Renal cortex interstitium (tissue), 11 donors: ENCODE measurements around the gene JMJD8. TPM values are rescaled to one million over a fixed set of nuclear protein-coding genes. Genes with fewer than 3 reads are reported as not detected.
A peak's percentile ranks its signal among the peaks of the same experiment; 100 is the strongest.

Source experiments
- DNase-seq, 11 donors: peaks; one replicate each; pipeline ENCODE4 v3.0.0-alpha.2; 2013; ENCODE audit warnings: low read depth in 9 of 11, low spot score in 4 of 11; ENCODE audit errors: extremely low read depth in 1 of 11
- polyA plus RNA-seq, 3 donors: library from polyadenylated mRNA; unstranded; fragments of 120-200 nt; gene quantifications; one replicate each; pipeline ENCODE4 v1.2.1, GENCODE V29; 2013; ENCODE audit not compliant: insufficient read length in 3 of 3

The JMJD8 gene
- polyA plus RNA-seq, 3 donors: 48.7 to 73.8 (median 73.5) TPM

DNA sequence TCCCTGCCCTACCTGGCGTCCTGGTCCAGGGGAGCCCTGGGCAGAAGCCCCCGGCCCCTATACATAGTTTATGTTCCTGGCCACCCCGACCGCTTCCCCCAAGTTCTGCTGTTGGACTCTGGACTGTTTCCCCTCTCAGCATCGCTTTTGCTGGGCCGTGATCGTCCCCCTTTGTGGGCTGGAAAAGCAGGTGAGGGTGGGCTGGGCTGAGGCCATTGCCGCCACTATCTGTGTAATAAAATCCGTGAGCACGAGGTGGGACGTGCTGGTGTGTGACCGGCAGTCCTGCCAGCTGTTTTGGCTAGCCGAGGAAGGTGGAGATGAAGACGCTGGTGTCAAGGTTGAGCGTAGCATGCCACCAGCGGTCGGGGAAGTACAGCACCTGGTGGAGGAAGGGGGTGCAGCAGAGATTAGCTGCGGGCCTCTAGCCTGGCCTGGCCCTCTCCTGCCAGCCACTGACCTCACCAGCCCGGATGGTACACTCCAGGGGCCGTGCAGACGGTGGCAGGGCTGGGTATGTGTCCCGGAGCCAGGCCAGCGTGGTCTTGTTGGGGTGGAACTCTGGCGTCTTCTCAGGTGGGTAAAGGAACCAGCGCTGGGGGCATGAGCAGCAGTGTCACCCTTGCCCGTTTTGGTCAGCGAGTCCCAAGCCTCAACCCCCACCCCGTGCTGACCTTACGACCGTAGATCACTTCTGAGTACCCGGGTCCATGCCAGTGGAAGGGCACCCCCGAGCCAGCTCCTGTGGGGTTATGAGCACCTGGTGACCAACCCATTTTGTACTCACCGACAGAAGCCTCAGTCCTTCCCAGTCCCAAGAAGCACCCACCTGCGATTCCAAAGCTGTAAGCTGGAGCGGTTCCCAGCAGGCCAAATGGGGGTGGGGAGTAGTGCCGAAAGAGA is 1.4 kb downstream of the JMJD8 start:
- DNase-seq: no peak

DNA sequence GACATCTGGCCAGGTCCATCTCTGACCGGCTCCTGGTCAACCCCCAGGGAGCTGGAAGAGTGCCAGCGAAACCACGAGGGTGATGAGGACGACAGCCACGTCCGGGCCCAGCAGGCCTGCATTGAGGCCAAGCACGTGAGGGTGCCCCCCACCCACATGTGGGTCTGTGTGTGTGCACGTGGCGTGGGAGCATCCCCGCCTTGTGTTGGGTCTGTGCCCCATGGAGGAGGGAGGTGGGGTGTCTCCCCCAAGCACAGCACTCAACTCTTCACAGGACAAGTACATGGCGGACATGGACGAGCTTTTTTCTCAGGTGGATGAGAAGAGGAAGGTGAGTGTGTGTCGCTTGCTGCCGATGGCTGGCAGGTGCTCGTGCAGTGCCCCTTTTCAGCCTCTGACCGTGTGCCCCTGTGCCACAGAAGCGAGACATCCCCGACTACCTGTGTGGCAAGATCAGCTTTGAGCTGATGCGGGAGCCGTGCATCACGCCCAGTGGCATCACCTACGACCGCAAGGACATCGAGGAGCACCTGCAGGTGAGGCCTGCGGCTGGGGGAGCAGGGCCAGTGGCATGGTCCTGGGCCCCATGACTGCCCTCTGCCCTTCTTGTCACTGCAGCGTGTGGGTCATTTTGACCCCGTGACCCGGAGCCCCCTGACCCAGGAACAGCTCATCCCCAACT is 2.2 kb downstream of the JMJD8 start:
- DNase-seq: no peak

GRCh38 chr16:680967-681745 is 3.0 kb downstream of the JMJD8 start:
- no peak for DNase-seq

DNA sequence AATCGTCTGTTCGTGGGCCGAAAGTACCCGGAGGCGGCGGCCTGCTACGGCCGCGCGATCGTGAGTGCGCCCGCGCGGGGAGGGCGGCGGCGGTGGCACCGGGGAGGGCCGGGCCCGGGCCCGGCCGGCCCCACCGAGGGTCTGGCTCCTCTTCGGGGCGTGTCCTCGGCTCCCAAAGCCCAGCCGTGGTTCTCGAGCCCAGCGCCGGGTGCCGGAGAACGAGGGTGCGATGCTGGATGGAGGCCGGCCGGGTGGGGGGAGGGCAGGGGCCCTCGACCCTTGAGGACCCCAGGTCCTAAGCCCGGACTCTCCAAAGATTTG is 3.5 kb downstream of the JMJD8 start:
- no peak for DNase-seq

DNA sequence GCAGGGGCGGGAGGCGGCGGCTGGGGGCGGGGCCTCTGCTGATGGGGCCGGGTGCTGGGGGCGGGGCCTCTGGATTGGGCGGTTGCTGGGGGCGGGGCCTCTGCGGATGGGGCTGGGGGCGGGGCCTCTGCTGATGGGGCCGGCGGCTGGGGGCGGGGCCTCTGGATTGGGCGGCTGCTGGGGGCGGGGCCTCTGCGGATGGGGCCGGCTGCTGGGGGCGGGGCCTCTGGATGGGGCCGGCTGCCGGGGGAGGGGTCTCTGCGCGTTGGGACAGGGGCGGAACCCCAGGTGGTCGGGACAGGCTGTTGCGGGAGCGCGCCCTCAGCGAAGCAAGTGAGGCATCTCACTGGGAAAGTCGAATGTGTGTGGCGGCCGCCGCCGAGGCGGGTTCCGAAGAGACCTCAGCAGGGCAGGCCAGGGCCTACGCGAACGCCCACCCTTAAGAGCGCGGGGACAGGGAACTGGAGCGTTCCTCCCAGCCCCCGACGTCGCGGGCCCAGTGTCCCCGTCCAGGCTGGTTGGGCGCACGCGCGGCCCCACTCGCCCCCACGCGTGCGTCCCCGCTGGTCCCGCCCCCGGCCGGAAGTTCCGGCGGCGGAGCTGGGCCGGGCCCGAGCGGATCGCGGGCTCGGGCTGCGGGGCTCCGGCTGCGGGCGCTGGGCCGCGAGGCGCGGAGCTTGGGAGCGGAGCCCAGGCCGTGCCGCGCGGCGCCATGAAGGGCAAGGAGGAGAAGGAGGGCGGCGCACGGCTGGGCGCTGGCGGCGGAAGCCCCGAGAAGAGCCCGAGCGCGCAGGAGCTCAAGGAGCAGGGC is 4.1 kb downstream of the JMJD8 start, which contains the start of gene STUB1:
Gene STUB1 (plus strand): TSS at position 597 of the 811 bp plus-strand sequence. CDS start 116 bp downstream, at position 713.
- peak in 10 of 11 donors; percentile 47 to 83 (median 72) for DNase-seq

DNA sequence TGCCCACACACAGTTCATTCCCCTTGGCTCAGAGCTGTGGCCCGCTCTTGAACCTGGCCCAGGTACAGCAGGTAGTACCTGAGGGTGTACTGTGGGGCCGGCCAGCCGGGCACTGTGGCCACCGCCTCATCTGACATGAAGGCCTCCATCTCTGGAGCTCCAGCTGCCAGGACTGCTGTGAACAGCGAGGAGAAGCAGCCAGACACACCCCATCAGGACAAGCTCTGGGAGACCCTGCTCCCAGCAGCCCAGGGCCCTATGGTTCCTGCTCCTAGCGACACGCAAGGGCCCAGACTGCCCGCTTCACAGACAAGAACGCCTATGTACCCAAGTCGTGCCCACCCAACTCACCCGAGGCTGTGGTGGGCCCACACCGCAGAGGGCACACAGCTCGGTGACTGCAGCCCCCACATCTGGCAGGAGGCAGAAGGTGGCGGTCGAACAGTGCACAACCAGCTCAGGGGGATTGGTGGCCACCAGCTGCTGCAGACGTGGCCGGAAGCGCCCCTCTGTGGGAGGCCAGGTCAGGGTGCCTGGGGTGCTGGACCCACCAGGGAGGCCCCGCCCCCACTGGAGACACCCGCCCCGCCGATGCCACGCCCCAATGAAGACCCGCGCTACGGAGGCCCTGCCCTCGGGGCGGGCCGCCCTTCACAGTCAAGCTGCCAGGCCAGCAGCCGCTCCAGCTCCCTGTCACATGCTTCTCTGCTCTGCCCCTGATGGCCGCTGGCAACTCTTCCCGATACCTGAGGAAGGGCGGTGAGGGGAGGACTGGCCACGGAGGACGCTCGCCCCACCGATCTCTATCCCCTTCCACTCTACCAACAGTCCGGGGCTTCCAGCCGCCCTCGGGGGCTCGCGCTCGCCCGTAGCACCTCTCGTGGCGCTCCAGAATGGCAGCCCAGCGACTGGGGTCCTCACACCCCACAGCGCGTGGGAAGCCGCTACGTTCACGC is 5.0 kb downstream of the JMJD8 start:
- DNase-seq: peak in 5 of 11 donors; percentile 33 to 61 (median 47)

DNA sequence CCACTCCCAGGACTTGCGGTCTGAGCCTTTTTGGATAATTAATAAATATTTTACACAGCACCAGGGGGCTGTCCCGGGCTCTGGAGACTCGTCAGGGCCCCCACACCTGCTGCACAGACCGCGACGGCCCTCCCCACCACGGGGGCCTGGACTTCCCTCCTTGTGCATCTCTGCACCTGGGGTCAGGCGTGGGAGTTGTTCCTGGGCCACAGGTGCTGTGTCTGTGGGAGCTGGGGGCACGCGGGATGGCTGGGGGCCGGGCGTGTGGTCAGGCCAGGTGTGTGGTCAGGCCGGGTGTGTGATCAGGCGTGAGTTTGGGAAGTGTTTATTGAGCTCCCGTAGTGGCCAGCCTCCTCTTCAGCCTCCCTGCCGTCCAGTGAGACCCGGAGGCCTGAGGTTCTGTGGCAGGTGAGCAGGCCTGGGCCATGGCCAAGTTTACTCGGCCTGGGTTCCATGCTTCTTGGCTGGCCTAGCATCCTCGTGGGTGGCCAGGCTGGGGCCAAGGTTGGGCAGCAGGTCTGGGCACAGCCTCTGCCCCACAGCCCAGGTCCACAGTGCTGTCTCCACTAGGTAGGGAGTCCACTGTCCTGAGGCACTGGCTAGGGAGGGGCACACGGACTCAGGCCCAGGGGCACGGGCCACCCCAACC is 5.8 kb downstream of the JMJD8 start:
- no peak for DNase-seq

DNA sequence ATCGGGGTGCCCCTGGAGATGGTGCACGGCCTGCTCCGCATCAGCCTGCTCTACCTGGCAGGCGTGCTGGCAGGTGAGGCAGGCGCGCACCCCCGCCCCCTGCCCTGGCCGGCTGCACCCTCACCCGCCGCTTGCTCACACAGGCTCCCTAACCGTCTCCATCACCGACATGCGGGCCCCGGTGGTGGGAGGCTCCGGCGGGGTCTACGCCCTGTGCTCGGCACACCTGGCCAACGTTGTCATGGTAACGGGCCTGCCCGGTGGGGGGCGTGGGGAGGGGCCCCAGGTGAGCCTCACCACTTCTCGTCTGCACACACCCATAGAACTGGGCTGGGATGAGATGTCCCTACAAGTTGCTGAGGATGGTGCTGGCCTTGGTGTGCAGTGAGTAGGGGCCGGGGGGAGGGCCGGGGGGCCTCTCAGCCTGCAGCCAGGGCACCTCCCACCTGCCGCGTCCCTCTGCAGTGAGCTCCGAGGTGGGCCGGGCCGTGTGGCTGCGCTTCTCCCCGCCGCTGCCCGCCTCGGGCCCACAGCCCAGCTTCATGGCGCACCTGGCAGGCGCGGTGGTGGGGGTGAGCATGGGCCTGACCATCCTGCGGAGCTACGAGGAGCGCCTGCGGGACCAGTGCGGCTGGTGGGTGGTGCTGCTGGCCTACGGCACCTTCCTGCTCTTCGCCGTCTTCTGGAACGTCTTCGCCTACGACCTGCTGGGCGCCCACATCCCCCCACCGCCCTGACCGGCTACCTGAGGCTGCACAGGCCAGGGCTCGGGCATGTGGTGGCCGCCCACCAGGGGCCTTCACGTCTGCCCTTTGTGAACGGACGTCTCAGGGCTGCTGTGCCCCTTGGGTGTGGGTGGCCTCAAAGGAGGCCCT is 6.6 kb downstream of the JMJD8 start:
- no peak for DNase-seq

DNA sequence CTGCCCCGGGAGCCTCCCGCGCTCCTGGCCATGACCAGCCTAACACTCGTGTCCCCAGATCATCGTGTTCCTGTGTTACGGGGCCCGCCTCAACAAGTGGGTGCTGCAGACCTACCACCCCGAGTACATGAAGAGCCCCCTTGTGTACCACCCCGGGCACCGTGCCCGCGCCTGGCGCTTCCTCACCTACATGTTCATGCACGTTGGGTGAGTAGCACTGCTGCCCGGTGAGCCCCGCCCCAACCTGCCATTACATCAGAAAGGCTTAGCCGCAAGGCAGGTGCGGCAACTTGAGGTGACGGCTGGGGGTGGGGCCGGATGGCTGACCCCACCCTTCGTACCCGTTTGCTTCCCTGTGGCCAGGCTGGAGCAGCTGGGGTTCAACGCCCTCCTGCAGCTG is 7.2 kb downstream of the JMJD8 start:
- no peak for DNase-seq

- no peak for DNase-seq
Observed at GRCh38 chr16:676565-676902, 7.6 kb downstream of the JMJD8 start.

GRCh38 chr16:675884-676564 is 8.1 kb downstream of the JMJD8 start:
- no peak for DNase-seq

DNA sequence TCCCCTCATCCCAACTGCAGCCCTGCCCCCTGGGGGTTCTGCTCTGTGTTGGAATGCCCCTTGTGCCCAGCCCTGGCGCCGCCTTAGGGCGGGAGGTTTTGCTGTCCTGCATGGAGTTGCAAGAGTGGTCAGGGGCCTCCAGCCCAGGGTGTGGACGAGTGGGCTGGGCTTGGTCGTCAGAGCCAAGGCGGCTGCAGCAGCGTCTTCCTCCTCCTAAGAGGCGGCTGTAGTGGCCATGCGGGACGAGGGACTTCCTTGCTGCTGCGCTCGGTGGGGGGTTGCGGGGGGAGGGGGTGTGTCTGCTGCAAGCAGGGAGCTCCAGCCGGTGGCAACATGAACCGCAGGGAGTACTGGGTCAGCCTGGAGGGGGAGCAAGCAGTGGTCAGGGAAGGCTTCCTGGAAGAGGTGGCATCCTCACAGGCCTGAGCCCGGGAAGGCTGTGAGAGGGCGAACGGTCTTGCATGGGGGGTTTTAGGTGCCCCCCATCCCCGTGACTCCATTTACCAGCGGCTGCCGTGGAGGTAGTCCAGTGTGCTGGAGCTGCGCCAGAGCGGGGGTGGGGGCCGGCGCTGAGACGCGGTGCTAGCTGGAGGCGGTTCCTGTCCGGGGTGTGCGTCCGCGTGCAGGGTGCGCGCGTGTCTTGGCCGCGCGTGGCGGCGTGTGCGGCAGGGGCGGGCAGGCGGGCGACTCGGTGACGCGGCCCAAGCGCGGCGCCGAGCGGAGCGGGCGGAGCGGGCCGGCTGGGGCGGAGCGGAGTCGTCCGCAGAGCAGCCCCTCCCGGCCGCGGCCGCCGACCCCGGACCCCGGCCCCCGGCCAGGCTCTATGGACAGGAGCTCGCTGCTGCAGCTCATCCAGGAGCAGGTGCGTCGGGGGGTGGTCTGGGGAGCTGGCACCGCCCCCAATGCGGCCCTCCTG is 8.9 kb downstream of the JMJD8 start, which contains the start of gene RHBDL1:
Gene RHBDL1 (plus strand): TSS at position 704 of the 916 bp plus-strand sequence. CDS start 120 bp downstream, at position 824.
- no peak for DNase-seq

DNA sequence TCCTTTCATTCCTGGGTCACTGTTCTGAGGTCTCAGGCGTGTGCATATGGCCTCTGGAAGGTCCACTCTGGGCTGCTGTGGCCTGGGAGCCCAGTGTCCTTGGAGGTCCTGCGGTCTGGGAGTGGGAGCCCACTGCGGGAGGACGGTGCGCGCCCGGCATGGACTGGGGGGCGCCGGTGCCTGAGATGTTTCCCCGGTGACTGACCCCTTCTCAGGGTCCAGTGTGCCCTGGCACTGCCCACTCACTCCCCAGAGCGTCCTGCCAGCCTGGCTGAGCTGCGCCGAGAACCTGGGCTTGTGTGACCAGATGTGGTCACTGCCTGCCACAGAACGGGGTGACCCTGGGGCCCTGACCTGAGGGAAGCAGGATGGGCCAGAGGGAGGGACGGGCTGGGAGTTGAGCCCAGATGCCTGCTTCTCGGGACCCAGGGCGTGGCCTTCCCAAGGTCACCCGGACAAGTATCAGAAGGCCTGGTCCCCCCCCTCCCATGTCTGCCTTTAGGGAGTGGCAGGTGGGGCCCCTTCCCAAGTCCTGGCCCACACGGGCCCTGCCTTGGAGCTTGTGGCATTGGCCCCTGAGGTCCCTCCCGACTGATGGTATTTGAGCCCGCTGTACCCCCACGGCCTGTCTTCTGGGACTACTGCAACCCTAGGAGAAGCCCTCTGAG is 9.8 kb downstream of the JMJD8 start:
- no peak for DNase-seq

DNA sequence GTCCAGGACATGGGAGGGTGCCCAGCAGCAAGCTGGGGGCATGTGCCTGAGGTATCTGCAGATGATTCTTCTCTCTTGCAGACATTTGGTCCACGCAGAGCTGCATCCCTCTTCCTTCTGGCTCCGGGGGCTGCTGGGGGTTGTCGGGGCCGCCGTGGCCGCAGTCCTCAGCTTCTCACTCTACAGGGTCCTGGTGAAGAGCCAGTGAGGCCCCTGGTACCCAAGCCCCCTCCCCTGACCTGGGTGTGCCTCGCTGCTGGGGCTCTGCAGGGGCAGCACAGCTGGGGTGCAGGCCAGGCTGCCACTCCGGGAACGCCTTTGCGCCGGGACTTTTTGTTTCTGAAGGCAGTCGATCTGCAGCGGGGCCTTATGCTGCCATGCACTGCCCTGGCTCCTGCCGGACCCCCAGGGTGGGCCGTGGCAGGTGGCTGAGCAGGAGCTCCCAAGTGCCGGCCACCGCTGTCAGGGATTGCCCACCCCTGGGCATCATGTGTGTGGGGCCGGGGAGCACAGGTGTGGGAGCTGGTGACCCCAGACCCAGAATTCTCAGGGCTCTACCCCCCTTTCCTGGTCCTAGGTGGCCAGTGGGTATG is 10.6 kb downstream of the JMJD8 start:
- DNase-seq: no peak
